ENCODE measurements around the gene LARGE1.

Gene LARGE1

DNA sequence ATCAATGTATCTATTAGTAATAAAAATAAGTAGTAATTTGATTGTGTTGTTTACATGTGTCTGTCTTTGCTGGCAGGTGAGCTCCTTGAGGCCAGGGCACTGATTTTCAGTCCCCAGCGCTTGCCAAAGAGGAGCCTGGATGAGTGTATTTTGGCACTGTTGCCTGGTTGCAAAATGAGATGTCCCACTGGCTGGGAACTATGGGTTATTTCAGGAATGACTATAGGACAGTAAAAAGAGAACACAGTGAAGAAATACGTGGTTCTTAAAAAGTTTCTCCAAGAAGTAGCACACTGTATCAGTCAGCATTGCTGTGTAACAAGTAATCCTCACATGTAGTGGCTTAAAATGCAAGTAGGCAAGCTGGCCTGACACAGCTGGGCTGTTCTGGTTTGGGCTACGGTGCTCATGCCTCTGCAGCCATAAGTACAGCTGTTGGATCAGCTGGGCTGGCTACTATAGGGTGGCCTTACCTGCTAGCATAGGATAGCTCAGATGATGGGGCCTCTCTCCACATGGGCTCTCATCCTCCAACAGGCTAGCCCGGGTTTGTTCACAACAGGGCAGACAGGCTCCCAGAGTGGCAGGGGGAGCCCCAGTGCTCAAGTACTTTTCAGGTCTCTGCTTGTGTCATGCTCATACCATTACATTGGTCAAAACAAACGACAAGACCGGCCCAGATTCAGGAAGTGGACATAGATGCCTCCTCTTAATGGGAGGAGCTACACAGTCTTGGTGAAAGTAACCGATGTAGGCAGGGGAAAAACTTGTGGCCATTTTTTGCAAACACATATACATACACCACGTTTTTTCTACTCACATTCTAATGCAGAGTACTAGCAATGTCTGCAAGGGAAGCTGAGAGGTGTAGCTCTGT, 399.1 kb downstream of the LARGE1 start:
- no peak for DNase-seq (ENCODE audit: low read depth)

DNA sequence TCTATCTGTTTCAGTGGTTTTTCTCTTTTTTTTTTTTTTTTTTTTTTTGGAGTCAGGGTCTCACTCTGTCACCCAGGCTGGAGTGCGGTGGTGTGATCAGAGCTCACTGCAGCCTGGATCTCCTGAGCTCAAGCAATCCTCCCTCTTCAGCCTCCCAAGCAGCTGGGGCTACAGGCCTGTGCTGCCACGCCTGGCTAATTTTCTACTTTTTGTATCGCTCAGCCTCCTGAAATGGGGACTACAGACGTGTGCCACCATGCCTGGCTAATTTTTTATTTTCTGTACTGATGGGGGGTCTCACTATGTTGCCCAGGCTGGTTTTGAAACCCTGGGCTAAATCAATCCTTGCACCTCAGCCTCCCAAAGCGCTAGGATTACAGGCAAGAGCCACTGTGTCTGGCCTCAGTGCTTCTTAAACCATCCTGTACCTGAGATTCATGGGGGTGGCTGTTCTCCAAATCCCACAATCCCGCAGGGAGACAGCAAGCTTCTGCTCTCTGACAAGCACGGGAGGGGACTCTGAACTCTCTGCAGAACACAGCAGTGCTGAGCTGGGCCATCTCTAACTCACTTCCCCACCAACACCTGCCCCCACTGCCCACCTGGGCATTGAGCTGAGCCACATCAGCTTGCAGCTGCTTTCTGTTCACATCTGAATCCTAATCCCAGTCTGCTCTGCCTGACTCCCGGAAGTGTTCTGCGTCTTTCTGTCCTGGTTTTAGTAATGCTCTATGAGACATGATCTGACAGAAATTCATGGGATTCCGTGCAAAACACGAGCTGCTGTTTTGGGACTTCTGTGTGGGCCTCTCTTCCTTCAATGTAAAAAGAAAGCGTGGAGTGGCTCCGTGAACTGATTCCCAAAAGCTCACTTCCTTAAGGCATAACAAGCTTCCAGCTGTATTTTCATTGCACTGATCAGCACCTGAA, 400.0 kb downstream of the LARGE1 start:
- DNase-seq (ENCODE audit: low read depth): no peak

DNA sequence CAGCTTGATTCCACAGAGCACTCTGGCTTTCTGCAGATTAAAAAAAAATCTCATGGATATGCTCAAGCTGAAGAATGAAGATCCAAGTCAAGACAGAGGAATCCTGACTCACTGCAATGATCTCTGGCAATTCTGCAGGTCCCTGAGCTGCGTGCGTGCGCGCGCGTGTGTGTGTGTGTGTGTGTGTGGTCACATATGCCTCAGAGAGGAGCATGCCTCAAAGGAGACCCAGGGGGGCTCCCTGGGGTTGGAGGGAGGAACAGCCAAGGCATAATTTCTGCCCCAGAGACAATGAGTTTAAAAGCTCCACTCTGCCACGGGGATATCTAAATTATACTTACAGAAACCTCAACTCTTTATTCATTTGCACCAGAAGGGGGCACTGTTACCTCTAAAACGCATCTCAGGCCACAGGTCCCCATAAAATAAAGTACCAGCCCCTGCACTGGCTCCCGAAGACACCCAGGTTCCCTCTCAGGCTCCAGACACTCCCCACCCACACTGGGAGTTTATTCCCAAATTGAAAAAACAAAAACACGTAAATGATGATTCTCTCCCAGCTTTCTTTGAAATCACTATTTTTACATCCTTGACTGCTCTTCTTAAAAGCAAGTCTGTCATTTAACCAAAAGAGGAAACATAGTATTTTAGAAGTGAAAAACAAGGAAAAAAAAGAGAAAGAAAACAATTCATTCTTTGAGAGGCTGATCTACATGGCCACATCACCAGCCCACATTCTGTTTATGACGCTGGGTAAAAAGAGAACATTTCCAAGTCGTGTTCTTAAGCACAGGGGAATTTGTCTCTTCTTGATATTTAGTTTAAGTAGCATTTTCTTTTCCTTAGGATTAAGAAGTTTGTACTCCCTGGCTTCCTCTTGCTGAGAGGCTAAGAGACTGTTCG, 401.0 kb downstream of the LARGE1 start:
- peak; percentile 7 for DNase-seq (ENCODE audit: low read depth)

DNA sequence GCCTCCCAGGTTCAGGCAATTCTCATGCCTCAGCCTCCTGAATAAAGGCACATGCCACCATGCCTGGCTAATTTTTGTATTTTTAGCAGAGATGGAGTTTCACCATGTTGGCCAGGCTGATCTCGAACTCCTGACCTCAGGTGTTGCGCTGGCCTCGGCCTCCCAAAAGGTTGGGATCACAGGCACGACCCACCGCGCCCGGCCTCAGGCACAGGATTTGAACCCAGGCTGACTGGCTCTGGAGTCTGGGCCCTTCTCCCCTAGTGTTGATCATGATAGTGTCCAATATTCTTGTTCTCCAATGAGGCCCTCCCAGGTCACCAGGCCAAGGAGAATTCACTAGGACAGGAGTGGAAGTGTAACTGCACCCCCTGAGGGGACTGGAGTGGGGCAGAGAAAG, 401.9 kb downstream of the LARGE1 start:
- no peak for DNase-seq (ENCODE audit: low read depth)

DNA sequence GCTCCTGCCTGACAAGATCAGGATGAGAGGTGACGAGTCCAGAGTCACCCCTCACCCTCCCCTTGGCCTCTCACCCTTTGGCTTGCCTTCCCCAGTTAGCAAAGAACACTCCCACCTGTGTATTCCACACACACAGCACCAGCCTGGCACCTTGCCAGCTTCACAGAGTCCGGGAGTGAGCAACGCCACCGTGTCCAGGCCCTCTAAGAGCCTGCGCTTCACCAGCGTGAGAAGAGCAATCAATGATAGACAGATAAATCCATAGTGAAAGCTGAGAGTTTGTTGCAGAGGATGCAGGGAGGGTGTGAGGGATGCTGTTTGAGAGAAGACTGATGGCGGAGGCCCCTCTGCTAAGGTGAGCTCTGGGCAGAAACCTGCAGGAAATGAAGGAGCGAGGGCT, 404.5 kb downstream of the LARGE1 start:
- DNase-seq (ENCODE audit: low read depth): no peak

DNA sequence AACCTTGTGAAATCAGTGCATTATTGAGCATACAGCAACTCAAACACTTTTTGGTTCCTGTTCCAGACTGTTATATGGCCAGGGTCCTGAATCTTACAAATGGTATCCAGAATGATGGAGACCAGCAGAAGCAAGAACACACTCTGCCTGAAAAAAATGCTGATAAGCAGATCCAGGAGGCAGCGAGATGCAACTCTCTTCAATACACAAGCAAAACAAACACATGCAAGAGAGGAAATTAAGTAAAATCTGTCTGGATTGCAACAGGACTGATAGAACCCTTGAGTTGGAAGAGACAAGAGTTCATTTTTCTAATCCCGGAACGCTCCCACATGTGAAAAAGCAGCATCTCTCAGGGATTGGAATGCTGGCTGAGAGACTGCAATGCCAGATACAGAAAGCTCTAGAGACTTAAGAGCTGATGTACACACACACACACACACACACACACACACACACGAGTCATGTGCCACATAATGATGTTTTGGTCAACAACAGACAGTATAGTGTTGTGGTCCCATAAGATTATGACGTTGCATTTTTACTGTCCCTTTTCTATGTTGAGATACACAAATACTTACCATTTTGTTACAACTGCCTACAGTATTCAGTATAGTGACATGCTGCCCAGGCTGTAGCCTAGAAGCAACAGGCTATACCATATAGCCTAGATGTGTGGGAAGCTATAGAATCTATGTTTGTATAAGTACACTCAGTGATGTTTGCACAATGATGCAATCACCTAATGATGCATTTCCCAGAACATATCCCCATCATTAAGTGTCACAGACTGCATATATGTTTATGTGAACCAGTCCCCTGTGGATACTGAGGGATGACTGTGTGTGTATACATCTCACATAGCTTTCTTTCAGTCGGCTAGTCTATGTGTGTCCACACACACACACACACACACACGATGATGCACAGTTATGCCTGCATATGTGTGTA, 406.6 kb downstream of the LARGE1 start:
- DNase-seq (ENCODE audit: low read depth): no peak

DNA sequence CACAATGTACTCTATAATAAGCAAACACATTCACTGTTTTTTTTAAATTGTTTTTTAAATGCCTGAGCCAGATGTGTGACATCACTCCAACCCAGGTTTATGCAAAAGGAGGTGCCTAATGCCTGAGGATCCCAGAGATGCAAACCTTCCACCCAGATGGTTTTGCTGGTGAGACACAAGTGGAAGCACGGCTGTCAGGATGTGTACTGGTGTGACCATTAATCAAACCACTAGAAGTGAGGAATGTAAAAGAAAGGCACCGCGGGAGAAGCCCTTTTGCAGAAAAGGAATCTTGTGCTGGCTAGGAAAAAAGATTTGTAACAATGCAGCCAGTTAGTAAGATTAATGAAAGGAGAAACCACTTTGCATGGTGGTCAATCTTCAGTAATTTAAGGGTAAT, 407.4 kb downstream of the LARGE1 start:
- no peak for DNase-seq (ENCODE audit: low read depth)

DNA sequence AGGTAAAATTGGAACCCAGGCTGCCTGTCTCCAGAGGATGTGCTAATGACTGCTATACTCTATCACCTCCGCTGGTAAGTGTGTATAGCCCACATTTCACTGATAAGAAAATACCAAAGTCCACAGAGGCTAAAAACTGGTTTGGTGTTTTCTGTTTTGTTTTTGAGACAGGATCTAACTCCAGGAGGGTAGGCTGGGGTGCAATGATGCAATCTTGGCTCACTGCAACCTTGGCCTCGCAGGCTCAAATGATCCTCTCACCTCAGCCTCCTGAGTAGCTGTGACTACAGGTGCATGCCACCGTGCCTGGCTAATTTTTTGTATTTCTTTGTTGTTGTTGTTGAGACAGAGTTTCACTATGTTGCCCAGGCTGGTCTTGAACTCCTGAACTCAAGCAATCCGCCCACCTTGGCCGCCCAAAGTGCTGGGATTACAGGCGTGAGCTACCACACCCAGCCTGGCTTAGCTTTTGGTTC, 409.8 kb downstream of the LARGE1 start:
- DNase-seq (ENCODE audit: low read depth): no peak

DNA sequence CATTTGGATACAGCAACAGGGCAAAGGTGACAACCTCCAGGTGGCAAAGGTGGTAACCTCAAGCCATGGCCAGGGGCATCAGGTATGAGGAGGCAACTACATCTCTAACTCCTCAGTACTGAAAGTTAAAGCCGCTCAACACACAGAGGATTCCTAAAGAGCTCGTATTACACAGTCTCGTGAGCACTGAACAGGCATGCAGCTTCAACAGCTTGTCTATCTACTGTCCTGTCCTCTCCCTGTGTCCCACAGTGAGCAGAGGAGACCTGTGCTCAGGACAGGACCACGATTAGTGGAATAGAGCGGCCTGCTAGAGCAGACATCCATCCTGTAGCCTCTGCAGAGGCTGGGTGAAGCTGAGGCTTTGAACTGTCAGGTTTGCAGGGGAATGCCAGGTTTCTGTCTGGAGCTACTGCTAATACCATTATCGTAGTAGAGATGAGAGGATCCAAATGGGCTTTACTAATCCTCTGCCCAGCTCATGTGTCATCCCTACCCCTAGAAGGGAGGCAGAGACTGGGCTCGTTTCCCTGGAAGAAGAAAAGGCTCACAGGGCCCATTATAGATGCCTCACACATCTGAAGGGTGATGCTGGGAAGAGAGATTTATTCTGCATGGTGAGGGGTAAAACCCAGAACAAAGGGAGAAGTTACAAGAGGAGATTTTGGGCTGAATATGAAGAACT, 415.2 kb downstream of the LARGE1 start:
- DNase-seq (ENCODE audit: low read depth): no peak

DNA sequence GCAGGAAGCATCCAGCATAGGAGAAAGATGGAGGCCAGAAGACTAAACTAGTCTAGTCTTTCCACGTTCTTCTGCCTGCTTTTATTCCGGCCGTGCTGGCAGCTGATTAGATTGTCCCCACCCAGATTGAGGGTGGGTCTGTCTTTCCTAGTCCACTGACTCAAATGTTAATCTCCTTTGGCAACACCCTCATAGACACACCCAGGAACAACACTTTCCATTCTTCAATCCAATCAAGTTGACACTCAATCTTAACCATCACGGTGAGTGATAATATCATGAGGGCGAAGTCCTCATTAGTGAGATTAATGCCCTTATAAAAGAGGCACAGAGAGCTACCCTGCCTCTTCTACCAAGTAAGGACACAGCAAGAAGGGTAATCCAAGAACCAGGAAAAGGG, 424.2 kb downstream of the LARGE1 start:
- no peak for DNase-seq (ENCODE audit: low read depth)

DNA sequence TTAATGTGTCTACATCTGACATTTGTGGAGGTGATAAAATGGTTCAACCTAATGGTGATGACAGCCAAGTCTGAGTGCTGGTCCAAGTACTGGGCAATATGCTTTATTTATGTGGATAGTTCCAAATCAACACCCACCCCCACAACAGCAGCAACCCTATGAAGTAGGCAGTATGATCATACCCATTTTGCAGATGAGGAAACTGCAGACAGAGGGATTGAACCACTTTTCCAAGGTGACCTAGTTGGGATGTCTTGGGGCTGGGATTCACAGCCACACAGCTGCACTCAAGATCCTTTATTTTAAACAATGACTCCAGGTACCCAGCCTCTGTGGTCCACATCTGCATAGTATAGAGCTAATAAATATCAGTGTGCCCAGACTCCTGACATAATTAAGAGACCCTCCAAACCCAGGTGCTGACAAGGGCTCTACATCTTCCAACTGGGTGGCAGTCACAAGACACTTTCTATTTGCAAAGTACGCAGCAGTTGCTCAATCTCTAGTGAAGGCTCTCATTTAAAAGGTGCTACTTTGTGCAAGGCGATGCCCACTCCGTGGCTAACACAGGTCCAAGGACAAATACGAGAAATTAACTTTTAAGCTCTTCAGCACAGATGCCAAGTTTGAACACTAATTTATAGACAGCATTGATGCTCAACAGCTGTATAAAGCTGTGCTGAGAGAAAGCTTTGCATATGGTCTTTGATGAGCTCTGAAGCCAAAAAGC, 426.6 kb downstream of the LARGE1 start:
- DNase-seq (ENCODE audit: low read depth): no peak

DNA sequence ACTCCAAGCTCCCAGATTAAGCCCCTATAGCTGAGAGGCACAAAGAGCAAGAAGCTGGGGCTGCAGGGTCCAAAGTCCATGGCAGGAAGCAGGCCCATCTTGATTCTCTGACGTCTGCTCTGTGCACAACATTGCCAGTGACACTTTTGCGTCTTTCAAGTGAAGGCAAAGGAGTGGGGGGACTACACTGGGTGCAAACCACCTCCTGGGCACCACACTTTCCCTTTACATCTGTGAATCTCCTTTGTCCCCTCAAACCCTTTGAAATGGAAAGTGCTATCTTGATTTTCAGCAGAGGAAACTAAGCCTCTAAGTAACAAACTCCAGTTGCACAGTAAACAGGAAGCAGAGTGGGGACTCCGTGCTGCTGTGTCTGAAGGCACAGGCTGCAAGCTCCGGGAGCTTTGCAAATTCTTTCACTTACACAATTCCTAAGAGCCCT, 428.0 kb downstream of the LARGE1 start:
- no peak for DNase-seq (ENCODE audit: low read depth)

DNA sequence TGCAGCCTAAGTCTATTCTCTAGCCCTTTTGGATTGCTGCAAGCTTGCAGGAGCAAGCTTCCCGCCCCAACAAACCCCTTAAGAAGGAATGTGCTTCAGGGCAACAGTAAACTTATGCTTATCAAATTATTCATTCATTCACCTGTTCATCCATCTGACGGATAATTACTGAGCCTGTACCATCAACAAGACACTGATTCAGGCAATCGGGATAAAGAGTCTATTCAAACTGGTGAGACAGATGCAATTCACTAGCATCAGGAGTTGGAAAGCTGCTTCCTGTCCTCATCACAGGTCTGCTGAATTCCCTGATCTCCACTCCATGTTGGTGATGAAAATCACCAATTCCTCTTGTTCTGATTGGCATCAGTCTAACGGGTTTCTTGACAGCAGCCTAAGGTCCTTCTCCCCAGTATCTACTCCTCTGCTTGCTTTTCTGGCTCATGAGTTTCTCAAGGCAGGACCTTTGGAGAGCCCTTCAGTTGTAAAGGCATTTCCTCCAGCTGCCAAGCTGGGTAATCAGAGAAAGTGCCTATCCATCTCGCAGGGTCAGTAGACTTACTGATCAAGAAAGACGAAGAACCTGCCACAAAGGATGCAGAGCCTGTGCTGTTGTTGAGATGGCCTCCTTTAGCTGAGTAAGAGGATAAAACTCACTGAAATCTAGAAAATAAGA, 433.1 kb downstream of the LARGE1 start:
- DNase-seq (ENCODE audit: low read depth): no peak

DNA sequence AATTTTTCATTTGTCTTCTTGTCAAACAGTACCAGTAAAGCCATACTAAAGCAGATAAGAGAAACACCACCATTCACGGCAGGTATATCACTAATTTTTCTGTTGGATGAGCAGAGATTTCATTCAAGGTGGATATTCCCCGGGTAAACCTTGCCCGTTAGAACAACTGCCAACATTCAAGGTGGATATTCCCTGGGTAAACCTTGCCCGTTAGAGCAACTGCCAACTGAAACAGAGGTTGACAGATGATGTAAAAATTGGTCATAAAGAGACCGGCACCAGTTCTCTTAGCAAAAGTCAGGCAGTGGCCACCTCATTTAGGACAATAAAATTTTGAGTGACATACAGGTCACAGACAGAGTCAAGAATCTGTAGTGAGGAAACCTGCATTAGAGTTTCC, 438.7 kb downstream of the LARGE1 start:
- no peak for DNase-seq (ENCODE audit: low read depth)

DNA sequence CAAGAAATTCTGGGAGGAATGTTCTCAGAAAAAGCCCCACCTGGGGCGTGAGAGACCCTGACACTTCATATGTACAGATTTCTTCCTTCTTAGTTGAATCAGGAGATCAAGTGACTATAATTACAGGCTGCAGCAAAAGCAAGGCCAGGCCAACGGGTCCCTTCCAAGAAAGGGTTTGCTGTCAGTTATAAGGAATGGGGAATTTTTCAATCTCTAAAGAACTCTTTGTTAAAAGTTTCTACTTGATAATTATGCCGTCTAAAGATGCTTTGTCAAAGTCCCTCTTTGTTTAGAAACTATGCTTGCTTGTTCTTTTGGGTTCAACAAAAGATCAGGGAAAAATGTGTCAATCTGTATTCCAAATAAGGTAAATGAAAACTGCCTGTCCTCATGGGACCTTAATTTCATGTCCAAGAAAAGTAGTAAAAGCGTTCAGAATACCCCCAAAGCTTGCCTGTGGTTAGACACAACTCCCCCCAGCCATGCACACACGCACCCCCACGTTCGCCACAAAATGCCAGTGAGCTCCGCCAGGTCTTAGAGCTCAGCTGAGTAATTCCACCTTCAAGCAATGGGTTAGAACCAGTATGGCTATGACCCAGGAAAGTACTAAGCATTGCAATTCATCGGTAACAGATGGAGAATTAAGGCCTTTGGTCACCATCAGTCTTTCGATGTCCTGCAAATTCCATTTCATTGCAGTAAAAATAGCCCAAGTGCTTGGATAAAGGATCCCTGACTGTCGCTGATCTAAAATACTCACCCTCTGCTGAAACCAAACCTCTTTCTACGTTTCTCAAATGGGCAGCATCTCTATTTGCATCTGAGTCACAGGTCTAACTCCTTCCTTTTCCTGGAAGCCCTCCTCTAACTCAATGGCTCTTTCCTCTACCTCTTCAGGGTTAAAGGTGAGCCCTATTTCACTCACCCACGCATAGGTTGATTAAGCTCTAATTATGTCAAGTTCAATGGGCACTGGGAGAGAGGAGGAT, 442.9 kb downstream of the LARGE1 start:
- DNase-seq (ENCODE audit: low read depth): no peak

DNA sequence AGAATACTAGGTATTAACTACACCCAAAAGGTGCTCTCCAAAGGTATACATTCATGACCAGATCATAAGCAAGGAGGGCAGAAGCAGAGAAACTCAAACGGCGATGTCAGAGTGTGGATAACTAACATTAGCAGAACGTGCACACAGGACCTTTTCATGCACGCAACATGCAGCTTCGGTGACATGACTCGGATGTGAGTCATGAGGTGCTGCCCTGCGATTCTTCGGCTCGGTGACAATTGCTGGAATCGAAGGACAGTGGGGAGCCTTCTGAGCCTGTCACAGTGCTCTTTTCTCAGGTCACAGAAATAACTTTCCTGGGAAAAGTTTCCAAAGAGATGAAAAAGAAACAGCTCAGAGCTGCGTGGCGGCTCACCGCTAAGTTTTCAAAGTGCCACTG, 443.6 kb downstream of the LARGE1 start:
- no peak for DNase-seq (ENCODE audit: low read depth)

DNA sequence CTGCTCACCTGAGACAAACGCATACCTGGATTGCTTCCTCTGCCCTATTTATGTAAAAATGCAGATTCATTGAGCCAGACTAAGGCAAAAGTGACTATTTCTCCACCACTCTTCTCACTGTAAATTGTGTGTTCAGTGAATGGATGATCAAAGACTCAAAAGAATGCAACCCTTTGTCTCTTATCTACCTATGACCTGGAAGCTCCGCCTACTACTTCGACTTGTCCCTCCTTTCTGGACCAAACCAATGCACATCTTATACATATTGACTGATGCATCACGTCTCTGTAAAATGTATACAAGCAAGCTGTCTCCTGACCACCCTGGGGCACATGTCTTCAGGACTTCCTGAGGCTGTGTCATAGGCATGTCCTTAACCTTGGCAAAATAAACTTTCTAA, 444.1 kb downstream of the LARGE1 start:
- DNase-seq (ENCODE audit: low read depth): no peak

DNA sequence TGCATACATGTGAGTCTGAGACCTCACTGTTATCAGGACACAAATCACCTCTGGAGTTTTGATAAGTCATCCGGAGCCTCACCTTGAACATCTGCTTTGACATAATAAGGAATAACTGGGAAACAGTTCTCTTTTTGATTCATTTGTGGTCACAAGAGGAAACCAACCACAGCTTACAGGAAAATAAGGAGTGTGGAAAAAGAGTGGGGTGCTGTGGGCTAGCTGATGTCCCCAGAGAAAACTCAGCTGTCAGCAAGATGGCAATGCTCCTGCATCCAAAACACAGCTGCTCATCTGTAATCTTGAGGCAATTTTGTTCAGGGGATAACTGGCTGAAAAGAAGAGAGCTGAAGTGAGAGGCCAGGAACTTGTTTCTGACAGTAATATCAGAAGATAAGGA, 445.7 kb downstream of the LARGE1 start:
- no peak for DNase-seq (ENCODE audit: low read depth)
